ENCODE results near the gene FGF22. TPM values are rescaled to one million over a fixed set of nuclear protein-coding genes. Genes with fewer than 3 reads are reported as not detected.
A peak's percentile ranks its signal among the peaks of the same experiment; 100 is the strongest.

The FGF22 gene
- total RNA-seq, 1 donor from 2014 or later: not detected

- ATAC-seq (ENCODE audit: poor library complexity) (no peak), DNase-seq (no peak)
These were observed 48.0 kb downstream of the FGF22 start for GRCh38 chr19:687569-688166.

GRCh38 chr19:688214-688613 lies 48.5 kb downstream of the FGF22 start:
- intact Hi-C loops (cut with DNase I): no loop called here
- no peak for DNase-seq
- ATAC-seq (ENCODE audit: poor library complexity): no peak

More at GRCh38 chr19:687569-688166, 48.0 kb downstream of the FGF22 start:
- intact Hi-C loops (cut with DNase I): no loop called here

GRCh38 chr19:688992-689391 lies 49.3 kb downstream of the FGF22 start:
- DNase-seq (no peak), ATAC-seq (ENCODE audit: poor library complexity) (no peak)
- intact Hi-C loops (cut with DNase I): no loop called here

GRCh38 chr19:690203-690602 lies 50.5 kb downstream of the FGF22 start:
- intact Hi-C loops (cut with DNase I): no loop called here
- ATAC-seq (ENCODE audit: poor library complexity): peak; percentile 59
- DNase-seq: peak; percentile 73

Other genes with a start within 250 kb of the FGF22 start
- gene C2CD4C, start 230.7 kb upstream of the FGF22 start, total RNA-seq: 1.7 TPM
- 8.8 TPM for gene SHC2, start 178.8 kb upstream of the FGF22 start, total RNA-seq
- gene MADCAM1, start 143.4 kb upstream of the FGF22 start, total RNA-seq: 0.24 TPM
- 10.8 TPM for gene TPGS1, start 132.4 kb upstream of the FGF22 start, total RNA-seq
- gene CDC34, start 108.1 kb upstream of the FGF22 start, total RNA-seq: 86.3 TPM
- 0.32 TPM for gene GZMM, start 95.8 kb upstream of the FGF22 start, total RNA-seq
- gene BSG, start 67.3 kb upstream of the FGF22 start, total RNA-seq: 1,928 TPM
- gene HCN2, start 50.0 kb upstream of the FGF22 start, total RNA-seq: 4.1 TPM
- 54.5 TPM for gene POLRMT, start 6.3 kb upstream of the FGF22 start, total RNA-seq
- gene RNF126, start 23.3 kb downstream of the FGF22 start, total RNA-seq: 21.2 TPM
- 27.4 TPM for gene FSTL3, start 36.5 kb downstream of the FGF22 start, total RNA-seq
- not detected for gene PRSS57, start 55.6 kb downstream of the FGF22 start, total RNA-seq
- gene PALM, start 69.1 kb downstream of the FGF22 start, total RNA-seq: 32.9 TPM
- gene MISP, start 111.2 kb downstream of the FGF22 start, total RNA-seq: not detected
- gene PTBP1, start 157.6 kb downstream of the FGF22 start, total RNA-seq: 56.0 TPM
- not detected for gene PLPPR3, start 182.1 kb downstream of the FGF22 start, total RNA-seq
- not detected for gene AZU1, start 188.0 kb downstream of the FGF22 start, total RNA-seq
- gene PRTN3, start 201.1 kb downstream of the FGF22 start, total RNA-seq: not detected
- gene ELANE, start 212.4 kb downstream of the FGF22 start, total RNA-seq: 1.3 TPM
- gene CFD, start 219.8 kb downstream of the FGF22 start, total RNA-seq: 477 TPM

Measured in Right ventricle myocardium superior (tissue), 1 donor.